PC-9 (cell line): Measurements from ENCODE around the gene SLC15A2.

Source experiments
- CTCF ChIP-seq: fragments of 200-600 bp; sonication (generic); conservative IDR thresholded peaks from 2 replicates; pipeline ENCODE4 v1.6.1; 2017; ENCODE audit warnings: mixed run types, antibody characterized with exemption, mild to moderate bottlenecking, moderate library complexity
- EZH2 ChIP-seq: fragments of 200-600 bp; sonication (generic); IDR thresholded peaks from 2 replicates; pipeline ENCODE4 v1.8.0; 2017; ENCODE audit warnings: antibody characterized with exemption, low read depth

DNA sequence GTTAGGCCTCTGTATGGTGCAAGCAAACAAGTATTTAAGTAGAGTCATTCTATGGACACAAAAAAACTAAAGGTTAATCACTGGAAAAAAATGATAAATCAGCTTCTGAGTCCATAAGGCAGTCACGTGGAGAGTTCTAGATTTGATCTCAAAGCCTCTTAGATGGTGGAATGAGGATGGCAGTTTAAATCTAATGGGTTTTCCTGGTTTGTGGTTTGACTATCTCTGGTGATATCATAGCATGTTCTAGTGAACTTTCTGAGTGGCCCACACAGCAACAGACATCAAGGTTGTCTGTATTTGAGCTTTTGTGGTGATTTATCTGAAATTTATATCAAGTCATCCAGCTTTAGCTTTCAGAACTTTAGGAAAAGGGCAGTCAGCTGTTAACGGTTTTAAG, 75.4 kb downstream of the SLC15A2 start:
- TF ChIP-seq CTCF (no peak), EZH2 (no peak)
